Tibial artery (tissue), 4 donors: ENCODE measurements around the gene FANCI.

ENCODE experiments used
- DNase-seq, 2 donors: peaks; one replicate each; pipeline ENCODE4 v3.0.0-alpha.2; 2019
- H3K27ac ChIP-seq, 2 donors: fragments of 200-600 bp; sonication (generic) in 1 of 2; 1 replicate in 1 of 2; 2 replicates in 1 of 2; pipeline ENCODE4 v1.5.1; 2018 to 2019; ENCODE audit warnings: mild to moderate bottlenecking in 1 of 2
- H3K27me3 ChIP-seq, 2 donors: fragments of 200-600 bp; sonication (generic) in 1 of 2; one replicate each; pipeline versions ENCODE4 v1.5.1 to v1.6.0; 2016 to 2019
- H3K36me3 ChIP-seq, 3 donors: fragments of 200-600 bp; sonication (generic) in 2 of 3; one replicate each; pipeline ENCODE4 v1.5.1; 2016 to 2019; ENCODE audit warnings: mild to moderate bottlenecking in 2 of 3
- H3K4me1 ChIP-seq, 4 donors: fragments of 200-600 bp; sonication (generic) in 2 of 4; 1 replicate in 3 of 4; 2 replicates in 1 of 4; pipeline ENCODE4 v1.5.1; 2016 to 2019
- H3K4me3 ChIP-seq, 2 donors: fragments of 200-600 bp; sonication (generic) in 1 of 2; 1 replicate in 1 of 2; 2 replicates in 1 of 2; pipeline ENCODE4 v1.5.1; 2018 to 2019; ENCODE audit warnings: mild to moderate bottlenecking in 2 of 2
- H3K9me3 ChIP-seq, 3 donors: fragments of 200-600 bp; sonication (generic) in 1 of 3; one replicate each; pipeline ENCODE4 v1.5.1; 2016 to 2019
- CTCF ChIP-seq, 2 experiments: fragments of 200-600 bp in 1 of 2; fragments of 450-650 bp in 1 of 2; IDR thresholded peaks; one replicate each; pipeline ENCODE4 v1.5.1; 2017 to 2019; ENCODE audit warnings: antibody characterized with exemption in 2 of 2, mild to moderate bottlenecking in 1 of 2, moderate library complexity in 1 of 2
- intact Hi-C: fragments of 100-400 bp; cut with DNase I; formaldehyde crosslinking; loops from one replicate; pipeline ENCODE4 v1.15.0; 2023; ENCODE audit warnings: low total_unique reads

FANCI gene

GRCh38 chr15:89333011-89333860 is 89.5 kb downstream of the FANCI start:
- Histone ChIP-seq H3K9me3 (no peaks in the 10 kb centered on the region), H3K4me1 (peaks cover 0 to 58% (median 45%) of the 10 kb centered on the region in 4 donors), H3K27me3 (no peaks in the 10 kb centered on the region), H3K36me3 (peaks cover 52 to 54% (median 53%) of the 10 kb centered on the region in 3 donors), H3K27ac (peak overlapping the region; percentile 82 to 90), H3K4me3 (peak overlapping the region; percentile 87 to 90)
- intact Hi-C loops: no loop called here
- TF ChIP-seq CTCF (IDR thresholded peaks at IDR 0.05): no peak
- DNase-seq: peak; percentile 18 to 63

- Histone ChIP-seq H3K36me3 (peaks cover 44 to 46% (median 45%) of the 10 kb centered on the region in 3 donors), H3K27me3 (no peaks in the 10 kb centered on the region), H3K27ac (peak overlapping the region; percentile 82 to 90), H3K9me3 (no peaks in the 10 kb centered on the region), H3K4me3 (peak overlapping the region; percentile 87 to 90), H3K4me1 (peaks cover 0 to 58% (median 45%) of the 10 kb centered on the region in 4 donors)
- DNase-seq: peak in 1 of 2 donors; percentile 20
- intact Hi-C loops: no loop called here
- TF ChIP-seq CTCF (IDR thresholded peaks at IDR 0.05): no peak
Measured at GRCh38 chr15:89333959-89334509, 90.3 kb downstream of the FANCI start.

- intact Hi-C loops: no loop called here
- no peaks in the 10 kb centered on the region for H3K27me3 ChIP-seq
- H3K36me3 ChIP-seq: peaks cover 37 to 39% (median 38%) of the 10 kb centered on the region in 3 donors
- no peaks in the 10 kb centered on the region for H3K9me3 ChIP-seq
- H3K27ac ChIP-seq: peak within 1 kb of the TSS; percentile 82 to 90
- peak within 1 kb of the TSS; percentile 87 to 90 for H3K4me3 ChIP-seq
- no peak for TF ChIP-seq CTCF (IDR thresholded peaks at IDR 0.05)
- DNase-seq: peak; percentile 98 to 99
- peaks cover 0 to 53% (median 43%) of the 10 kb centered on the region in 4 donors for H3K4me1 ChIP-seq
Measured at GRCh38 chr15:89334510-89335297, 90.9 kb downstream of the FANCI start, which contains the start of gene POLG. Gene POLG, minus strand, starts transcription at chr15:89334824. Its CDS starts 1,070 bp downstream, at chr15:89333754.

GRCh38 chr15:89335298-89336041 is 91.7 kb downstream of the FANCI start:
- no peak for TF ChIP-seq CTCF (IDR thresholded peaks at IDR 0.05)
- DNase-seq: peak in 1 of 2 donors; percentile 45
- no peaks in the 10 kb centered on the region for H3K9me3 ChIP-seq
- intact Hi-C loops: no loop called here
- peaks cover 0 to 45% (median 40%) of the 10 kb centered on the region in 4 donors for H3K4me1 ChIP-seq
- peak overlapping the region; percentile 87 to 90 for H3K4me3 ChIP-seq
- peak overlapping the region; percentile 54 to 61 for H3K27ac ChIP-seq
- no peaks in the 10 kb centered on the region for H3K27me3 ChIP-seq
- H3K36me3 ChIP-seq: peaks cover 29 to 31% (median 30%) of the 10 kb centered on the region in 3 donors

- no peak for TF ChIP-seq CTCF (IDR thresholded peaks at IDR 0.05)
- Histone ChIP-seq H3K36me3 (peaks cover 4 to 6% (median 5%) of the 10 kb centered on the region in 3 donors), H3K4me3 (no peak overlapping the region), H3K9me3 (no peaks in the 10 kb centered on the region), H3K27me3 (peaks cover 0 to 5% of the 10 kb centered on the region in 2 donors), H3K27ac (no peak overlapping the region), H3K4me1 (peaks cover 0 to 20% (median 17%) of the 10 kb centered on the region in 4 donors)
- intact Hi-C loops: no loop called here
- peak in 1 of 2 donors; percentile 49 for DNase-seq
Measured at GRCh38 chr15:89338036-89338435, 94.3 kb downstream of the FANCI start.
